NCI-H748 treated with DMSO at 0.1 percent for 48 hours (cell line): ENCODE data around the gene TRPV6.

Experiments used
- DNase-seq: peaks from one replicate; lab custom pipeline; 2025; lab: John Stamatoyannopoulos, UW

Gene TRPV6

DNA sequence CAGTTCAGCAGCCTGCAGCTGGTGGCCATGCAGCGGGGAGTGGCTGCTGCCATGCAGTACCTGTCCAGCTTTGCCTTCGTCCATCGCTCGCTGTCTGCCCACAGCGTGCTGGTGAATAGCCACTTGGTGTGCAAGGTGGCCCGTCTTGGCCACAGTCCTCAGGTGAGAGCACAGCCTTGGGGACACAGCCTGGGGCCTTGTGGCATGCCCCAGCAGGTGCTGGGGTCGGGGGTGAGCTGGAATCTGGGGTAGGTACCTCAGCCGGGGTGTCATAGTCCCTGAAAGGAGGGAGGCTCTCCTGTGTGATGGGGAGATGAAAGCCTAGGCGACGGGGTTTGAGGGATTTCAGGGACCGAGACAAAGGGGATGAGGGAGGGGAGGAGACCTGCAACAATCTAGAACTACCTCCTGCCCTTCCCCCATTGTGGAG lies 16.5 kb downstream of the TRPV6 start:
- no peak for DNase-seq

DNA sequence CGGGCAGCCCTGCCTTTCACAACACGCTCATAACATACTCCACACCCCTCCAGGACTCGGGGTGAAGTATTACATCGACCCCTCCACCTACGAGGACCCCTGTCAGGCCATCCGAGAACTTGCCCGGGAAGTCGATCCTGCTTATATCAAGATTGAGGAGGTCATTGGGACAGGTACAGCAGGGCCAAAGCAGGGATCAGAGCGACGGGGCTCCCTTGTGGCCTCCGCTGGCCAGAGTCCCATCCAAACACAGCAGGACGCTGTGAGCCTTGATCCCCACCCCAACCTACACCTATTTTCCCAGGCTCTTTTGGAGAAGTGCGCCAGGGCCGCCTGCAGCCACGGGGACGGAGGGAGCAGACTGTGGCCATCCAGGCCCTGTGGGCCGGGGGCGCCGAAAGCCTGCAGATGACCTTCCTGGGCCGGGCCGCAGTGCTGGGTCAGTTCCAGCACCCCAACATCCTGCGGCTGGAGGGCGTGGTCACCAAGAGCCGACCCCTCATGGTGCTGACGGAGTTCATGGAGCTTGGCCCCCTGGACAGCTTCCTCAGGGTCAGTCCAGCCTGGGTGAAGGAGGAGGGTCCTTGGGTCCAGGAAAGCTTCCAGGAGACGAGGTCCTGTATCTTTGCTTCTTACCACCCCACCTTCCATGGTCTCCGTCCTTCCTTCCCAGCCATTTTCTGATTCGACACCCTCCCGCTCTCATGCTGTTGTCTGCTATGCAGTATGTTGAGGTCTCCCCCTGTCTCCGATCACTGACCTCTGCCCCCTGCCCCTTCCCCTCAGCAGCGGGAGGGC lies 17.2 kb downstream of the TRPV6 start:
- no peak for DNase-seq

DNA sequence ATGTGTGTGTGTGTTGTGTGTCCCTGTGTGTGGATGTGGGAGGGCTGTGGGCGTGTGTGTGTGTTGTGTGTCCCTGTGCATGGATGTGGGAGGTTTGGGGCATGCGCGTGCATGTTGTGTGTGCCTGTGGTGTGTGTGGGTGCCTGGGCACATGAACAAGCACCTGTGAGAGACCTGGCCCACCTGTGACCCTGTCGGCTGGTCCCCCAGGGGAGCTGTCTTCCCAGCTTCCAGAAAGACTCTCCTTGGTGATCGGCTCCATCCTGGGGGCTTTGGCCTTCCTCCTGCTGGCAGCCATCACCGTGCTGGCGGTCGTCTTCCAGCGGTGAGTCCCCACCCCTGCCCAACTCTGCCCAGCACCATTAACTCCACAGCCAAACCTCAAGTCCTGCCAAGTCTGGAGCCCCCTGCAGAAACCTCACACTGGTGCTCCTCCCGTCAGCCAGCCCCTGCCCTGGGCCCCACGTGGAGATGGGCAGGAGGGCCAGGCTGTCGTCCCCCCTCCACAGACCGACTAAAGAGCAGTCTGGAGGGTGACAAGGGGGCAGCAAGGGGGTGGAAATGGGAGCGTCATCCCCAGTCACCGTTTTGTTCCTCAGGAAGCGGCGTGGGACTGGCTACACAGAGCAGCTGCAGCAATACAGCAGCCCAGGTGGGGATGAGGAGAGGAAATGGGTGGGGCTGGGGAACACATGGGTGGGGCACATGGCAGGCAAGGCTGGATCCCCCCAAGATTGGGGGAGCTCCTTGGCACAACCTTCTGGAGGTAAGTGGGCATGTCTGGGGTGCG lies 18.0 kb downstream of the TRPV6 start:
- no peak for DNase-seq

DNA sequence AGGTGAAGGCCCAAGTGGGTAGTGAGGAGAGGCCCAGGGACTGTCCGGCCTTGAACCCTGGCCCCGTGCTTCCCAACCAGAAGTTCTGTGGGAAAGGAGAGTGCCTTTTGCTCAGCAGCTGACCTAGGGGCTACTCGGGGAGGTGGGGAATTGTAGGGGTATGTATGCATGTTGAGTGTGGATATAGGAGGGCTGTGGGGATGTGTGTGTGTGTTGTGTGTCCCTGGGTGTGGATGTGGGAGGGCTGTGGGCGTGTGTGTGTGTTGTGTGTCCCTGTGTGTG lies 18.5 kb downstream of the TRPV6 start:
- no peak for DNase-seq

DNA sequence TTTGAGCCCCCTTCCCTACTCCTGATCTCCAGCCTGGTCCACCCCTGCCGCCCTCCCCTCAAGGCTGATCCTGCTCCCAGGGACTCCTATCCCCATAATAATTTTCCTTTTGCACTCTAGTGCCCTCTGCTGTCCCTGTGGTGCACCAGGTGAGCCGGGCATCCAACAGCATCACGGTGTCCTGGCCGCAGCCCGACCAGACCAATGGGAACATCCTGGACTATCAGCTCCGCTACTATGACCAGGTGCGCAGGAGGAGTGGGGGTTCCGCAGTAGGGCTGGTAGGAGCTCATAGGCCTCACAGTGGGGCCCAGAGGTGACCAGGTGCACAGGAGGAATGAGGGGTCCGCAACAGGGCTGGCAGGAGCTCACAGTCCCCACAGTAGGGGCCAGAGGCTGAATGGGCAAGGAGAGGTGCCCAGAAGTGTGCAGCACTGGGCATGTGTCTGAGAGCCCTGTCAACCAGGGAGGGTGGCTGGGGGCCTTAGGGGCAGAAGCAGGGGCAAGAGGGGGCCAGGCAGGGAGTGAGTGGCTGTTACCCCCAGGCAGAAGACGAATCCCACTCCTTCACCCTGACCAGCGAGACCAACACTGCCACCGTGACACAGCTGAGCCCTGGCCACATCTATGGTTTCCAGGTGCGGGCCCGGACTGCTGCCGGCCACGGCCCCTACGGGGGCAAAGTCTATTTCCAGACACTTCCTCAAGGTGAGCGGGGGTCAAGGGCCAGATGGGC lies 19.0 kb downstream of the TRPV6 start:
- DNase-seq, result peak; percentile 5

DNA sequence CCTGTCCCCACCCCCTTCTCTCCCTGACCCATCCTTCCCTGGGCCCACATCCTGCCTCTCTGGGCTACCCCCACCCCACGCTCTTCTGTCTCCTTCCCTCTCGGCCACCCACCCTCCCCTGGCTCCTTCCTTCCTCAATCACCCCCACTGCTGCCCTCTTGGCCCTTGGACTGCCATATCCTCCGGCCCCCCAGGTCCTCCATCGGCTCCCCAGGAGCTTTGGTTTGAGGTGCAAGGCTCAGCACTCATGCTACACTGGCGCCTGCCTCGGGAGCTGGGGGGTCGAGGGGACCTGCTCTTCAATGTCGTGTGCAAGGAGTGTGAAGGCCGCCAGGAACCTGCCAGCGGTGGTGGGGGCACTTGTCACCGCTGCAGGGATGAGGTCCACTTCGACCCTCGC lies 19.8 kb downstream of the TRPV6 start:
- no peak for DNase-seq

DNA sequence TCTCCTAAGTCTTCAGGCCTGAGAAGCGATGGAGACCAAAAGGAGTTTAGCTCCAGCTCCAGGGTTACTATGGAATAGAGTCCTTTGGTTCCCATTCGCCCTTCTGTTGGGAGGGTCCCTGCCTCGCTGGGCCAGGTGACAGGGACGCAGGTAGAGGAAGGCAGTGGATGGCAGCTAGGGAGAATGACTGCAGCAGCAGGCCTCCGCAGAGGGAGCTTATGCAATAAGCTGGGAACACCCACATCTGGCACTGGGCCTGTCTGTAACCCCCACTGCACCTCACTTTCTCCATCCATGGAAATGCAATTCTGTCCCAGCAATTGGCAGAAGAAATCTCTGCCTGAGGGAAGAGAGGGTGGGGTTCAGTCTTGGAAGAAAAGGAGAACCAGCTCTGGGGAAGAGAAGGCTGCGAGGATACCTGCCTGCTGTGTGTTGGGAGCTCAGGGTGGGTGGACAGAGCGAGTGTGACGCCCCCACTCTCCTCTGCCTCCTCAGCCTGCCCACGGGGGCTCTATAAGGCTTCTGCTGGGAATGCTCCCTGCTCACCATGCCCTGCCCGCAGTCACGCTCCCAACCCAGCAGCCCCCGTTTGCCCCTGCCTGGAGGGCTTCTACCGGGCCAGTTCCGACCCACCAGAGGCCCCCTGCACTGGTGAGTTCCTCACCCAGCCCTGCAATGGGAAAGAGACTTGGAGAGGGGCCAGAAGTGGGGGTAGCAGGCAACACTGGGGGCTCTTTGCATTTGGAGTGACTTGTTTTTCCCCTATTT lies 20.4 kb downstream of the TRPV6 start:
- DNase-seq, result no peak

DNA sequence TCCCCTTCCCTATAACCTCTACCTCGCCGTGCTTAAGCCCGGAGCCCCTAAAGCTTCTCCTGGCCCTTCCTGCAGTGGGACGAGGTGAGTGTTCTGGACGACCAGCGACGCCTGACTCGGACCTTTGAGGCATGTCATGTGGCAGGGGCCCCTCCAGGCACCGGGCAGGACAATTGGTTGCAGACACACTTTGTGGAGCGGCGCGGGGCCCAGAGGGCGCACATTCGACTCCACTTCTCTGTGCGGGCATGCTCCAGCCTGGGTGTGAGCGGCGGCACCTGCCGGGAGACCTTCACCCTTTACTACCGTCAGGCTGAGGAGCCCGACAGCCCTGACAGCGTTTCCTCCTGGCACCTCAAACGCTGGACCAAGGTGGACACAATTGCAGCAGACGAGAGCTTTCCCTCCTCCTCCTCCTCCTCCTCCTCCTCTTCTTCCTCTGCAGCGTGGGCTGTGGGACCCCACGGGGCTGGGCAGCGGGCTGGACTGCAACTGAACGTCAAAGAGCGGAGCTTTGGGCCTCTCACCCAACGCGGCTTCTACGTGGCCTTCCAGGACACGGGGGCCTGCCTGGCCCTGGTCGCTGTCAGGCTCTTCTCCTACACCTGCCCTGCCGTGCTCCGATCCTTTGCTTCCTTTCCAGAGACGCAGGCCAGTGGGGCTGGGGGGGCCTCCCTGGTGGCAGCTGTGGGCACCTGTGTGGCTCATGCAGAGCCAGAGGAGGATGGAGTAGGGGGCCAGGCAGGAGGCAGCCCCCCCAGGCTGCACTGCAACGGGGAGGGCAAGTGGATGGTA lies 21.5 kb downstream of the TRPV6 start:
- no peak for DNase-seq

DNA sequence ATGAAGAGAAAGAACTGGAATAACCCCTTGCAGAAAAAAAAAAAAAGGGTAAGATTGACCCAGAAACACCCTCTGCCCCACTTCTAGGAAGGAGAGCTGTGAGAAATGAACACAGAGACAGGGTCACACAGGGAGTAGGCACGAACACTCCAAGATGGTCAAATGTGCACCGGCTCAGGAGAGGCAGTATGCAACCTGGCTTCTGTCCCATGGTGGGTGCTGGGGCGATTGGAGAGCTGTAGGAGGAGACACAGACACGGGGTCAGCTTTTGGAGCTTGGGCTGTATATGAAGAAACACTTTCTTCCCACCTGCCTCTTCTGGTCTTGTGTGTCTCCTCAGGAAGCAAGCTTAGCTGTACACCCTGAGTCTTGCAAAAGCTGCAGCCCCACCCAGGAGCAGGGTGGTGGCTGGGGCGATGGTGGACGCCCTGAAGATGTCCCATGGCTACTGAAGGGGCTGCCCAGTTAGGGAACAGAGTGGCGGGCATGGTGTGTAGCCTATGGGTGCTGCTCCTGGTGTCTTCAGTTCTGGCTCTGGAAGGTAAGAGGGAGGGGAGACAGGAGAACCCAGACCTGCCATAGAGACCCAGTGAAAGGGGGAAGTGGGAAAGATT lies 22.7 kb downstream of the TRPV6 start:
- DNase-seq, result no peak

DNA sequence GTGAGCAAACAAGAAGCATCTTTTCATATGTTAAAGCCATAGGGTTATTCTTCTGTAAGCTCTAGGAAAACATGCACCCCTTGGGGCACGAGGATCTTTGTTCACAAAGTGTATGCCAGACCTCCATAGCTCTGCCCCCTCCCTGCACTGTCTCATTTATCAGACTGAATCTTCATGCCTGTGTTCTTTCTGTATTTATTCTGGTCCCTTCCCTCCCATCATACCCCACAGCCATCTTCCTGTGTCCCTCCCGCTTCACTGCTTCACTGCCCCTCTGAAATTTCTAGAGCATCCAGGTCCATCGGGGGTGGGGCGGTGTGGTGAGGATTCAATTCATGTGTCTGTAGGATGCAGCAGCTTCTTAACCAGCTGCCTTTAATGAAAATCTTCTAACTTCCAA lies 23.2 kb downstream of the TRPV6 start:
- DNase-seq, result no peak

DNA sequence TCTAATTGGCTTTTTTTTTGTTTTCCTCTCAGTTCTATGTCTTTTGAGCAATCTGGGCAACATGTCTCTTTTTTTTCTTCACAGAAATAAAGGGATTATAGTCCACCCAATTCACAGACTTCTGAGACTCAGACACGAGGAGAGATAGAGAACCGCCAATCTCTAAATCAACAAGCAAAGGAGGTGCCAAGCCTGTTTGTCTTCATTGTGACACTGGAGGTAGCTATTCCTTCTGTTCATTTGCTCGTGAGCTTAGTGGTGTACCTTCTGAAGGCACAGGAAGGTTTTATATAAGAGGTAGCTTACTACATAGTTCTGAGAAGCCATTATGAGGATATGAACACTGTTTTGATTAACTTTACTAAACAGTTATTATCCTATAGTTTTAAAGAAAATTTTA lies 24.6 kb downstream of the TRPV6 start:
- DNase-seq, result no peak

DNA sequence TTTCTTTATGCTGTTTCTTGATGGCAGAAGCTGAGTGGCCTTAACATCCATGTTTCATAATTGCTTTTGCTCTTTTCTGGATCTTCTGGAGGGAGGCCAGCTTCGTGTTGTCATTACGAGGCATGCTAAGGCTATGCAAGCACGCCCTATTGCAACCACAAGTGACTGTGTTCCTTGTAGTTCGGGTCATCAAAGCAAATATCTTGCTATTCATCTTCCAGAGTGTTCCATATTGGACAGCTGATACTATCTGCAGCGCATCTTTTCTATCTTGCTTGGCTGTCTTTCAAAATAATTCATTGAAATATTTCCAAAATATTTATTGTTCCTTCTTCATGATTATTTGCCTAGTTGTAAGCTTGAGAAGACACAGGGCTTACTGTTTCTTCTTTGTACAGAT lies 25.7 kb downstream of the TRPV6 start:
- DNase-seq, result no peak

DNA sequence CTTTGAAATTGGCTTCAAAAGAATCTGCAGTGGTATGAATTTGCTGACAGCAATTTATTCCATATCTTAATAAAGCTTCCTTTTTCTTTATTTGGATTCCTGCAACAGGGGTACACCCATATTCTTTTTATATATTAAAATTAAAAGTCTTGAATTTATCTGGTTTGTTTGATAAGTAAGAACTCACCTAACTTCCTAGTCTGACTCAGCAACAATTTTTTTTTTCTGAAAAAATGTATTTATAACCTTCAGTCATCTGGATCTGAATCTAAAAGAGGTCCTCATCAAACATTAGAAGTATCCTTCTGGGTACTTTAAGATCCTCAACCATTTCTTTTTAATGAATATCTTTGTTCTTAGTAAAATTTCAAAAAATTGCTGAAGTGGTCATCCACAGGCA lies 26.1 kb downstream of the TRPV6 start:
- DNase-seq, result no peak

DNA sequence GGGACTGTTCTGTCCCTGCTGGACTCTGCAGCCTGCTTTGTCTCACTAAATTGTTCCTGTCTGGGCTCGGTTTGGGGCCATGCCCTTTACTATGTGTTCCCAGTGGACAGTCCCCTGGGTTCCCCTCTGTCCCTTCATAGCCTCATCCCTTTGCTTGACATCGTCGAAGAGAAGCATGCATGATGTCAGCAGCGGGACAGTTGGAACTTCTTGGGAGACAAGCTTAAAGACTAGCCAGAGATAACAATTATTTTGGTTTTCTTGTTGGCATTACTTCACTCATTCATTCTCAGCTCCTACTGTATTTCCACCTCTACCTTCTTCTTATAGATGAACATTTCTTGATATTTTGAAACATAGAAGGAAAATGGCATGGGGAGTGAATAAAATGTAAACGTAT lies 27.9 kb downstream of the TRPV6 start:
- DNase-seq, result no peak

DNA sequence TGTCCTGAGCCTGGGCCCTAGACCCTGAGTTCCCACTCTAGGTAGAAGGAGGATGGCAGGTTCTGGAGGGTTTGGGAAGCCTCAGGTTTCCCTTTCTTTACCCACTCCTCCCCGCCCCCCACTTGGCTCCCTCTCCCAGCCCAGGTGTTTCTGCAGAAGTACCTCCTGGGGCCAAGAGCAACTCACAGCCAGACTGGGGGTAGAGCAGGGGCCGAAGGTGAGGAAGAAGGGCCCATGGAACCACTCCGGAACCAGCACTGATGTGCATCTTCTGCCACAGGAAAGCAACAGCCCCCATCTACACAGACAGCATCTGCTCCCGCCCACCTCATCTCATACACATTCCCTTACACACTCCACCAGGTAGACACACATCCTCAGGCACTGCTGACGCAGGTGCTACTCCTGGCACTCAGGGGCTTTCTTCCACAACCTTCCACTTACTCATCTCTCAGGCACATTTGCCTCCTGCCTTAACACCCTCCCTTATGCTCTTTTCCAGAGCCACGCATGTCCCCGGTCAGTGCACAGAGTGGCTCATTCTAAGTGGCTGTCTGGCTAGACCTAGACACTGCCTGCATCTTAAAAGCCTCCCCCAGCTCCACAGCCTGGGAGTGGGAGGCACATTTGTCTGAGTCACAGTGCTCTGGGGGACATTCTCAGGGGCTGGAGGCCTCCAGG lies 28.8 kb downstream of the TRPV6 start:
- no peak for DNase-seq

DNA sequence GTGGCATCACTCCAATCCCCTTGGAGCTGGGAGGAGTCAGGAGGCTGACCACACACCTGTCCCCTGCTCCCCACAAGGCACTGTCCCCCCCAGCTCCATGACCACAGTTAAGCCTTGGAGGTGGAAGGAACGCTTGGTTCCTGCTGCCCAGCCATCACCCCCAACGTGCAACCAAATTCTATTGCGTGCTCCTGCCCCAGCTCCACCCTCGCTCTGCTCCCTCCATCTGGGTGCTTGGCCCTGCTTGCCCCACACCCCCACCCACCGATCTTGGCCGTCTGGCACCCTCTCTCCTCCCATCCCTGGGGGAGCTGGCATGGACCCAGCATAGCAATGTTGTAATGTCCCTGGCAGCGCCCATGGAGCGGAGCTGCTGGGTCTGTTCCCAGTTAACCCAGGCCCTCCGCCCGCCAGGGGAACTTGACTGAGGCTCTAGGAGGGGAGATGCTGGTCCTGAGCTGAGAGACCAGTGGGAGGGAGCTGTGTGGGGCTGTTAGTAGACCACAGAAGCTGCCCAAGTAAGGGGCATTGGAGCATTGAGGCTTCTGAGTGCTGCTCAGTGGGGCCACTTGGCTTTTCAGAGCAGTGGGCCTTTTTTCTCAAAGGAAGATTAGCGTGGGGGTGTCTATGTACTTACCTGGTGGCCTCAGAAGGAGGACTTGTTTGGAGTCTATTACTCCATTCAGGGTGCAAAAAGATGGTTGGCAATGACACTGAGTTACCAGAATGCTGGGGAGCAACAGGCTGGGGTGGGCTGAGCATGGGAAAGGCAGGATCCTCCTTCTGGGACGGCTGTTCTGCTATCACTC lies 29.6 kb downstream of the TRPV6 start:
- no peak for DNase-seq

DNA sequence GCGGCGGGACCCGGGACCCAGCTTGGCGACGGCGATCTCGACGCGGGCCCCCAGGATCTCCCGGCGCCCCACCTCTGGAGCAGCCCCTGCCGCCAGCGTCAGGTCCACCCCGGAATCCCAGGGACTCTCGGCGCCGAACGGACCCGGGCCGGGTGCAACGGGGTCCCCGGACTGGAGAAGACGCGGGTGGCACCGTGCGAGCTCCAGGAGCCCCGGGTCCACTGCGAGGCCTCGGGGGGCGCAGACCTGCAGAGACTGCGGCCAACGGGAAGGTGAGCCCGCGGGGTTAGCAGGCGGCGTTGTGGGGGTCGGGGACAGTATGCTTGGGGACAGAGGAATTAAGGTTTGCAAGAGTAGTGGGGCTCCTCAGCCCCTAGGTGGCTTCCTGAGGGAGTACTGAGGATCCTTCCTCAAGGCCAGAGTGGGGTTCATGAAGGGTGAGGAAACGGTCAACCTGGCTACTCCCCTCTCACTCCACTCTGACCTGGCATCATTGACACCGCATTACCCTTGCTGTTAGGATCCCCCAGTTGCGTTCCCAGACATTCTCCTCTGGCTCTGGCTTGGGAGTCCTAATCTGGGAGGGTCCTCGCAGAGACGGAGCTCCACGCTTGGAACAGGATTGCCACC lies 30.3 kb downstream of the TRPV6 start:
- DNase-seq, result no peak

DNA sequence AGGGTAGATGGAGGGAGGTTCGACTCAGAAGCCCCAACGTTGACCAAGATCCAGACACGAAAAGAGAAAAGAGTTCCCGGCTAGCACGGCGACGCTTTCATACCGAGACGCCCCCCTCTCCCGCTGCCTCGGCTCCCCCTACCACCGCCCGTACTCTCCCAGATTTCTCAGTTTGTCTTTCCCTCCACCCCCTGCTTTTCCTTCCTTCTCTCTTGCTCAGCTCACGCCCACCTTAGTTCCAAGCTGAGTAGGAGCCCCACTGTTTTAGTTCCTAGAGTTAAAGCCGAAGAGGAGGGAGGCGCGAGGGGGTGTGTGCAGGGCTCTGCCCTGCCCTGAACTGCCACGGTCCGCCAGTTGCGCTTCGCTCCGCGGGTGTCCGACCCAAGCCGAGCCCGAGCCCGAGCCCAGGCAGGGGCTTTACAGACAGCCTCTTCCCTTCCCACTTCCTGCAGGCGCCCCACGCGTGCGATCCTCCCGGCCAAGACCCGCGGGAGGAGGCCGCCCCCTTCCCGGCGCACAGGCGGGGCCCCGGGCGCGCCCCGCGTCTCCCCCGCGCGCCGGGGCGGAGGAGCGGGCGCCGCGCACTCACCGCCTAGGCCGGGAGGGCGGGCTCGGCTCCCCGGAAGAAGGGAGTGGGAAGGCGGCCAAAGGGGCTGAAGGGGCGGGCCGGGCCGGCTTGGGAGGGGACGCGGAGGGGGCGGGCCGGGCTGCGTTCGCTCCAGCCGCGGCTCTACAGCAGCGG lies 31.0 kb downstream of the TRPV6 start, which contains the start of gene EPHB6:
EPHB6 (plus strand) TSS at position 705 of the 742 bp plus-strand sequence. CDS start 8,152 bp downstream, outside the sequence.
- DNase-seq, result peak; percentile 28
